ENCODE results near the gene TRMT44. TPM values are rescaled to one million over a fixed set of nuclear protein-coding genes. Genes with fewer than 3 reads are reported as not detected.
A peak's percentile ranks its signal among the peaks of the same experiment; 100 is the strongest.

TRMT44 gene
- total RNA-seq, 6 donors from 2014 or later: 22.8 to 81.7 (median 30.2) TPM

DNA sequence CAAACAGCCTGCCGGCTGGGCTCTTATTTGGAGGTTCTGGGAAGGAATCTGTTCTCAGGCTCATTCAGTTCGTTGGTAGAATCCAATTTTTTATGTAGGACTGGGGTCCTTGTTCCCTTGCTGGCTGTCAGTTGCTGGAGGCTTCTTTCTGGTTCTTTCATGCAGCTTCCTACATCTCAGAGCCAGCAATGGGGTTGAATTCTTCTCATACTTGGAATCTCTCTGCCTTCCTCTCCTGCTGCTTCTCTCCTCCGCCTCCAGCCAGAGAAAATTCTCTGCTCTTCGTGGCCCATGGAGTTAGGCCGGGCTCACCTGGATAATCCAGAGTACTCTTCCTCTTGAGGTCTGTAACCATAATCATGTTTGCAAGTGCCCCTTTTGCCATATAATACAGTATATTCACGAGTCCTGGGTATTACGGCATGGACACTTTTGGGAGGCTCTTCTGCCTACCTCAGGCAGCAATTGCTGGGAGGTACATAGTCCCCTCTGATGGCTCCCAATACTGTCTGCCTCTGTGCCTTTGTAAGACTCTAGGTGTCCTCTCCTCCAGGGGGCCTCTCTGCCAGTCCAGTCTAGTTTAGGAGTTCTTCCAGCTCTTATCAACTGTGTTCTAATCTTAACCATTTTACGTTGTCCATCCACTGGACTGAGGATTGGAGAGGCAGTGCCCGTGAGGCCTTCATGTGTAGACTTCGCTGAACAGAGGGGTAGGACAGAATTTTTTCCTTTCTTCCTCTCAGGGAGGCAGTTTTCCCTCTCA lies 2.2 kb downstream of the TRMT44 start:
- DNase-seq (no peak), ATAC-seq (ENCODE audit: low FRiP score in 2 of 2) (no peak)
- TF ChIP-seq EP300 (IDR thresholded peaks at IDR 0.05) (no peak), POLR2A (IDR thresholded peaks at IDR 0.05) (no peak), POLR2AphosphoS5 (IDR thresholded peaks at IDR 0.05) (no peak)
- TF ChIP-seq, protein P1, sequence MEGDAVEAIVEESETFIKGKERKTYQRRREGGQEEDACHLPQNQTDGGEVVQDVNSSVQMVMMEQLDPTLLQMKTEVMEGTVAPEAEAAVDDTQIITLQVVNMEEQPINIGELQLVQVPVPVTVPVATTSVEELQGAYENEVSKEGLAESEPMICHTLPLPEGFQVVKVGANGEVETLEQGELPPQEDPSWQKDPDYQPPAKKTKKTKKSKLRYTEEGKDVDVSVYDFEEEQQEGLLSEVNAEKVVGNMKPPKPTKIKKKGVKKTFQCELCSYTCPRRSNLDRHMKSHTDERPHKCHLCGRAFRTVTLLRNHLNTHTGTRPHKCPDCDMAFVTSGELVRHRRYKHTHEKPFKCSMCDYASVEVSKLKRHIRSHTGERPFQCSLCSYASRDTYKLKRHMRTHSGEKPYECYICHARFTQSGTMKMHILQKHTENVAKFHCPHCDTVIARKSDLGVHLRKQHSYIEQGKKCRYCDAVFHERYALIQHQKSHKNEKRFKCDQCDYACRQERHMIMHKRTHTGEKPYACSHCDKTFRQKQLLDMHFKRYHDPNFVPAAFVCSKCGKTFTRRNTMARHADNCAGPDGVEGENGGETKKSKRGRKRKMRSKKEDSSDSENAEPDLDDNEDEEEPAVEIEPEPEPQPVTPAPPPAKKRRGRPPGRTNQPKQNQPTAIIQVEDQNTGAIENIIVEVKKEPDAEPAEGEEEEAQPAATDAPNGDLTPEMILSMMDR (IDR thresholded peaks at IDR 0.05): no peak
- Histone ChIP-seq H3K4me1 (peaks cover 19 to 52% (median 34%) of the 10 kb centered on the region in 4 donors), H3K4me3 (peak overlapping the region in 1 of 4 donors; percentile 99), H3K9me3 (no peaks in the 10 kb centered on the region), H3K27ac (peak overlapping the region in 1 of 4 donors; percentile 11), H3K27me3 (no peaks in the 10 kb centered on the region), H3K36me3 (peaks cover 0 to 21% (median 14%) of the 10 kb centered on the region in 4 donors)
- 77 to 82% methylated on average over 10 of the region's 10 CpGs for WGBS, 2 donors

DNA sequence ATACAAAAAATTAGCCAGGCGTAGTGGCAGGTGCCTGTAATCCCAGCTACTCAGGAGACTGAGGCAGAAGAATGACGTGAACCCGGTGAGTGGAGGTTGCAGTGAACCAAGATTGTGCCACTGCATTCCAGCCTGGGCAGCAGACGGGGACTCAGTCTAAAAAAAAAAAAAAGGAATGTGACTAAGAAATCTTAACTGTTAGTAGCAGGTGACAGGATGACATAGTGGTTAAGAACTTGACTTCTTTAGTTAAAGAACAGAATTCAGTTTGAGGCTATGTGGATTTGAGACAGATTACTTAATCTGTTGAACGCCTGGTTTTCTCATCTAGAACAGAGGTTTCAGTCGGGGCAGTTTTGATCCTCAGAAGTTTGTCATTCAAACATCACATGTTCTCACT lies 3.2 kb downstream of the TRMT44 start:
- H3K27me3 ChIP-seq: no peaks in the 10 kb centered on the region
- no peaks in the 10 kb centered on the region for H3K9me3 ChIP-seq
- H3K27ac ChIP-seq: no peak overlapping the region
- H3K36me3 ChIP-seq: peaks cover 0 to 30% (median 25%) of the 10 kb centered on the region in 4 donors
- ATAC-seq (ENCODE audit: low FRiP score in 2 of 2): no peak
- no peak for DNase-seq
- peaks cover 19 to 45% (median 29%) of the 10 kb centered on the region in 4 donors for H3K4me1 ChIP-seq
- no peak overlapping the region for H3K4me3 ChIP-seq
- TF ChIP-seq EP300 (IDR thresholded peaks at IDR 0.05) (no peak), POLR2AphosphoS5 (IDR thresholded peaks at IDR 0.05) (no peak), POLR2A (IDR thresholded peaks at IDR 0.05) (no peak)
- TF ChIP-seq, protein P1 (IDR thresholded peaks at IDR 0.05): no peak
- 70 to 77% methylated on average over 6 of the region's 6 CpGs for WGBS, 2 donors

DNA sequence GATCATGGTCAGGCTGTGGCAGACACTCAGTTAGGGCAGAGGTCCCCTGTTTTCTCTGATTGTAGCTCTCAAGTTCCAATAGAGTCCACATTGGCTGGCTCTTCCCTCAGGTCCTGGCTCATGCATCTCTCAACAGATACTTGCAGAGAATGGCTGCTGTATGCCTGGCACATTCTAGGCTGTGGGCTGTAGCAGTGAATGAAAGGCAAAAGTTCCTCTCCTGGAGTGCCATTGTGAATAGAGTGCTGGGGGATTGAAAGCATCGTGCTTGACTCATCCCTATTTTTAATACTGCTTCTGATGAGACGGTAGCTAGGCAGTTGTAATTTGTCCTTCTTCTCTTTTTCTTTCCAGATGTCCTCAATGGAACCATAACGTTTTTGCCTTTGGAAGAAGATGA lies 5.5 kb downstream of the TRMT44 start:
- ATAC-seq (ENCODE audit: low FRiP score in 2 of 2) (no peak), DNase-seq (no peak)
- Histone ChIP-seq H3K27ac (no peak overlapping the region), H3K9me3 (no peaks in the 10 kb centered on the region), H3K27me3 (no peaks in the 10 kb centered on the region), H3K36me3 (peaks cover 0 to 41% (median 31%) of the 10 kb centered on the region in 4 donors), H3K4me3 (no peak overlapping the region), H3K4me1 (peaks cover 20 to 33% (median 28%) of the 10 kb centered on the region in 4 donors)
- TF ChIP-seq POLR2A (IDR thresholded peaks at IDR 0.05) (no peak), EP300 (IDR thresholded peaks at IDR 0.05) (no peak), POLR2AphosphoS5 (IDR thresholded peaks at IDR 0.05) (no peak)
- TF ChIP-seq, protein P1 (IDR thresholded peaks at IDR 0.05): no peak
- 77 to 85% methylated on average over 3 of the region's 3 CpGs for WGBS, 2 donors

DNA sequence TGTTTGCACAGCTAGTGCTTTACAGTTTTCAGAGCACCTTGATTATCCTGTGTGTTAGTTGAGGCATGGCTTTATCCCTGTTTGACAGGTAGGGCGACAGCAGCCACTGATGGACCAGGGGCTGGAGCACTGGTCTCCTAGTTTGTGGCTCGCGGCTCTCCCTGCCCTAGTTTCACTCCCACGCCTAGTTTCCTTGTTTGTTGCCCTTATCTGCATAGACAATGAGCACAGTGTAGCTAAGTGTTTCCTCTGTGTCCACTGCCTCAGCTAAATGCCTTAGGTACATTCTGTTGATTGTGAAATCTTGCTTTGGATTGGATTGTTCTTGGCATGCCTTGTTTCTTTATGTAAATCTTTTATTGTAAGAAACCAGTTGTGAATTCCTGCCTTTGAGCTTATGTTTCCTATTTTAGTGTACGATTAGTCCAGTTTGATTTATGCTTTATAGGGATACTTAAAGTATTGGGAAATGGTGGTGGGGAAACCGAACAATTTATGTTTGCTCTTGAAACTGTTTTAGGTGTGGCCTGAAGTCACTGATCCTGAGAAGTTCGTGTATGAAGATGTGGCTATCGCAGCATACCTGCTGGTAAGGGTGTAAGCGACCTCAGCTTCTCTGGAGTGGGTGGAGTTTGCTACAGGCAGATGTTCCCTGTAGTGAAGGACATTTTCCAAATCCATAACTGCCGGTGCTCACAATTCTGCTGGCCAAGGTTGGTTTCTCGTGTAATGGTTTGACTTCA lies 11.0 kb downstream of the TRMT44 start:
- DNase-seq: no peak
- Histone ChIP-seq H3K27ac (peak overlapping the region; percentile 48 to 72 (median 70)), H3K4me1 (peaks cover 8 to 21% (median 9%) of the 10 kb centered on the region in 4 donors), H3K4me3 (no peak overlapping the region), H3K36me3 (peaks cover 18 to 76% (median 62%) of the 10 kb centered on the region in 4 donors), H3K27me3 (no peaks in the 10 kb centered on the region), H3K9me3 (no peaks in the 10 kb centered on the region)
- peak in 1 of 4 donors; percentile 12 for TF ChIP-seq POLR2A (IDR thresholded peaks at IDR 0.05)
- TF ChIP-seq EP300 (IDR thresholded peaks at IDR 0.05): peak in 1 of 4 donors; percentile 15
- TF ChIP-seq POLR2AphosphoS5 (IDR thresholded peaks at IDR 0.05): peak; percentile 33 to 44
- TF ChIP-seq, protein P1 (IDR thresholded peaks at IDR 0.05): no peak
- 63 to 67% methylated on average over 11 of the region's 11 CpGs for WGBS, 2 donors
- peak; percentile 48 to 77 for ATAC-seq (ENCODE audit: low FRiP score in 2 of 2)
